Glomerular visceral epithelial cell (primary cell): ENCODE data around the gene TUBB3.
"Not testable (repeated sequence)": the region's sequence is repeated elsewhere in the genome, so short reads cannot be mapped to it uniquely, and the experiment has no call there.

Experiments
- DNase-seq: peaks from one replicate; pipeline ENCODE4 v3.0.0-alpha.2; 2016; ENCODE audit errors: extremely low spot score

The TUBB3 gene

DNA sequence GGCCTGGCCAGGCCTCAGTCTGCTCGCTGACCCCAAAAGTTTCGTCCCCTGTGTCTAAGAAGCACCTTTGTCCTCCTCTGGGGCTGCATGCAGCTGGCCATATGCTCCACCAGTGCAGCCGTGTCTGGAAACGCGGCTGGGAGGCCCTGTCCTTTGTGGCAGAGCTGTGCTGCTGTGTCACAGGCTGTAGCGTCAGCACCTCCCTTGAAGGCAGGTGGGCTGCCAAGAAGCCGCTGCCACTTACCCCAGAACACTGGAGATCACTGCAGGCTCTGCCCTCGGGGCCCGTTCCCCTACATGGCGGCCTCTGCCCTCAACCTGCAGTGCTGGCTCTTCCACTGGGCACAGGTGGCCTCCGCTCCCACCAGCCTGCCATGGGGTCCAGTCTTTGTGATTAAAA is 20.2 kb upstream of the TUBB3 start:
- no peak for DNase-seq

DNA sequence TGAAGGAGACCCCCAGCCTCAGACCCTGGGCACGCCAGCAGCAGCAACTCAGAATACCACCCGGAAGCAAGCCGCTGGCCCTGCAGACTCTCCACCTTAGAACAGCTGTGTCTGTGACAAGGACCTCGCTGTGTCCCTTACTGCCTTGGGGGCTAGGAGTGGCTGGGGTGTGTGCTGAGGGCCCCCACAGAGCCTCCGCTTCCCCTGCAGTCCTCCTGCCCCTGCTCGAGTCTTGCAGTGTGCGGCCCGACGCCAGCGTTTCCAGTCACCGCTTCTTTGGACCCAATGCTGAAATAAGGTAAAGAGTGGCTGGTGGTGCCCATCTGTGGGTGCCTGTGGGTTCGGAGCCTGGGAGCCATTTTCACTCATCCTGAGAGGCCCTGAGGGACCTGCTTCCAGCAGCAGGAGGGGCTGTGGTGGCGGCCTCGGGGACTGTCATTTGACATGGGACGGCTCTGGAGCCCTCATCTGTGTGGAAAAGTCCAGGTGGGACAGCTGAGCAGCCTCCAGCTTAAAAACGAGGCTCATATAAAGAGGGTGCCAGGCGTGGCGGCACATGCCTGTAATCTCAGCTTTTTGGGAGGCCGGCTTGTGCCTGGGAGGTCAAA is 19.1 kb upstream of the TUBB3 start:
- DNase-seq, result no peak

DNA sequence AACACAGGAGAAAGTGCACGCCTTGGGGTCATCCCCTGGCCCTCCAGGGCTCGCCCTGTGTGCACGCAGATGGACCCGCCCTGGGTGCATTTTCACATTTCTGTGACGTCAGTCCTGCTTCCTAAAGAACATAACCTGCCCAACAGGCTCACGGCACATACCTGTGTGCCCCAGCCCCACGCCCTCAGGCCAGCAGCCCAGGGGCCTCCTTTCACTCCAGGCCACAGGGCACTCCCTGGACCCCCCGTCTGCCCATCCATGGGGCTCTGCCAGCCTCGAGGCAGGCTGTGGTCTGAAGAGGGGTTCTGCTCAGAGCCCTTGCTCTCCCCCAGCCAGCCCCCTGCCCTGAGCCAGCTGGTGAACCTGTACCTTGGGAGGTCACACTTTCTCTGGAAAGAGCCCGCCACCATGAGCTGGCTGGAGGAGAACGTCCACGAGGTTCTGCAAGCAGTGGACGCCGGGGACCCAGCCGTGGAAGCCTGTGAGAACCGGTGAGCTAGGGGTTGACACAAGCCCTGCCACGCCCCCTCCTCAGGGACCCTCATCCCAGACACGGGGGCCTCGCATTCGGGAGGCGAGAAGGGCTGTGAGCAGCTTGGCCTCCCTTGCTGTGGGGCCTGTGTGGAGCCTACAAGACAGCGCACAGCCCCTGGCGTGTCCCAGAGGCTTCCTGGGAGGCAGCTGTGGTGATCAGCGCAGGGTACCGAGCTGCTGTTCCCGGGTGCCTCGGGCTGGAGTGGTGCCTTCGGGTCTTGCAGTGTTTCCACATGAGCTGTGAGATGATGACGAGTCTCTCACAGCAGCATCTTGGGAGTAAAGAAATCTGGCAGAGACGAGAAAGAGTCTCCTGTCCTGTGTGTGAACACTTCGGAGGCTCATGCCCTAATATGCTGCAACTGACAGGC is 18.3 kb upstream of the TUBB3 start:
- no peak for DNase-seq

DNA sequence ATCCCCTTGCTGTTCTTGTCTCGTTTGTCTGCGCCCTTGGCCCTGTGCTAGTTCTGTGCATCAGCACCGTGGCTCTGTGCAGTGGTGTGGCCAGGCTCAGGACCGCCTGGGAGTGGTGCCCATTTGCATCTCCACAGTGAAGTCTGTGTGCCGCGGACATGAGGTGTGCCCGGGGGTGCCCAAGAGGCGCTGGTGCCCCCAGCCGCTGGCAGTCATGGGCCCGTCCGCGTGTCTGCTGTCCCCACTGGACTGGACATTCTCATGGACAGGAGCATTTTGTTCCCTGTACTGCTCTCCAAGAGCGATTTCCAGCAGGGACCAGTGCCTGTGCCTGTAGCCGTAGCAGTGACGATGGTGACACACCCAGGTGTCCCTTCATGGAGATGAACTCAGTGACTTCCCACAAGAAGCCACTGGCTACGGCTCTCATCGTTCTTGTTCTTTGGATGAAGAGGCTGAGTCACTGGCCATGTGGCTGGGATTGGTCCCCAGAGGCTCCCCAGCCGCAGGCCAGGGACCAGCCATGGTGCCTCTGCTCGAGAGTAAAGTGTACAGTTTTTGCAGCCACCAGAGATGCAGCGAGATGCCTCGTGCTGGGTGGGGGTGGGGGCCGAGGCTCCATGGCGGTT is 17.5 kb upstream of the TUBB3 start:
- DNase-seq, result no peak

DNA sequence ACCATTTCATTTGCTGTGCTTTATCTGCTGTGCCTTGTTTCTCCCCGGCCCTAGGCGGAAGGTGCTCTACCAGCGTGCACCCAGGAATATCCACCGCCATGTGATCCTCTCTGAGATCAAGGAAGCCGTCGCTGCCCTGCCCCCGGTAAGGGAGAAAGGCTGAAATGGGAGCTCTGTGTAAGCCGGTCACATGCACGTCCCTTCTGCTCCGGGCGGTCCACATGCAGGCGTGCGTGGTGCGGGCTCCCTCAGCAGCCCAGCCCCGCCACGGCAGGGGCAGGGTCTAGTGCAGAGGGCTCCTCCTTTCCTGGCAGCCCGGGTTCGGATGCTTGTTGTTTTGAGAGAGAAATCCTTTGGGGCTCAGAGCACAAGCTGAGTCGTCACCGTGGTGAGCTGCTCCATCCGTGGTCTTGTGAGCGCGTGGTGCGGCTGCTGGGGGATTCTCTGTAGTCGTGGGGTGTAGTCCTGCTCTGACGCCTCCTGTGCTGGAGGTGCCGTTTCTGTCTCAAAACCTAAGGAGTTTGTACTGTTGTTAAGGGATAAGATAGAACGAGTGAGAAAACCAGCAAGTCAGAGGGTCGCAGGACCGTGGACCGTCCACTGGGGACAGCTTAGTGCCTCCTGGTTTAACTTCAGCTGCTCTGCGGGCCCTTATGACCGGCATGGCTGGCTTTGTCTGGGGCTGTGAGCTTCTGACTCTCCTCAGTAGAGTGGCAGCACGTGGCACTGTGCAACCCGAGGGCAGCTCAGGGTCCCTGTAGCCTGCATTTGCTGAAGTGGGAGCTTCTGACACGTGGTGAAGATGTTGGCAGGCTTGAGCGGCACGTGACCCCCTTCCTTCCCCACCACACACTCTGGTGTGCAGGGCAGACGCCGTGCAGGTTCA is 16.8 kb upstream of the TUBB3 start:
- DNase-seq, result no peak

DNA sequence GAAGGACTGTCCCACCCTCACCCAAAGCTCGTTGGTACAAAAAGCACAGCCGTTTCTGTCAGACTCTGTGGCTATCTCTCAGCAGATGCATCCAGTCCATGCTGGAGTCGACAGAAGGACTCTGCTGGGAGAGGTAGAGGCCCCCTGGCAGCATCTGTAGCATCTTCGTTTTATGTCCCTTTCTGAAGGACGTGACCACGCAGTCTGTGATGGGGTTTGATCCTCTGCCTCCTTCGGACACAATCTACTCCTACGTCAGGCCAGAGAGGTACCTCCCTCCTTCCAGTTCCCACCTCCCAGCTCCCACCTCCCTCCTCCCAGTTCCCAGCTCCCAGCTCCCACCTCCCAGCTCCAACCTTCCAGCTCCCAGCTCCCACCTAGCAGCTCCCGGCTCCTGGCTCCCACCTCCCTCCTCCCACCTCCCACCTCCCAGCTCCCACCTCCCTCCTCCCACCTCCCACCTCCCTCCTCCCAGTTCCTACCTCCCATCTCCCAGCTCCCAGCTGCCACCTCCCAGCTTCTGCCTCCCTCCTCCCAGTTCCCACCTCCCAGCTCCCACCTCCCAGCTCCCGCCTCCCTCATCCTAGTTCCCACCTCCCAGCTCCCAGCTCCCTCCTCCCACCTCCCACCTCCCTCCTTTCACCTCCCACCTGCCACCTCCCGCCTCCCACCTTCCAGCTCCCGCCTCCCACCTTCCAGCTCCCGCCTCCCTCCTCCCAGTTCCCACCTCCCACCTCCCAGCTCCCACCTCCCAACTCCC is 15.9 kb upstream of the TUBB3 start:
- DNase-seq, result no peak

DNA sequence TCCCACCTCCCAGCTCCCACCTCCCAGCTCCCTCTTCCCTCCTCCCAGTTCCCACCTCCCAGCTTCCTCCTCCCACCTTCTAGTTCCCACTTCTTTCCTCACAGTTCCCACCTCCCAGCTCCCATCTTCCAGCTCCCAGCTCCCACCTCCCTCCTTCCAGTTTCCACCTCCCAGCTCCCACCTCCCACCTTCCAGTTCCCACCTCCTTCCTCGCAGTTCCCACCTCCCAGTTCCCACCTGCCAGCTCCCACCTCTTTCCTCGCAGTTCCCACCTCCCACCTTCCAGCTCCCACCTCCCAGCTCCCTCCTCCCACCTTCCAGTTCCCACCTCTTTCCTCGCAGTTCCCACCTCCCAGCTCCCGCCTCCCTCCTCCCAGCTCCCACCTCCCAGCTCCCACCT is 14.9 kb upstream of the TUBB3 start:
- DNase-seq, result no peak

DNA sequence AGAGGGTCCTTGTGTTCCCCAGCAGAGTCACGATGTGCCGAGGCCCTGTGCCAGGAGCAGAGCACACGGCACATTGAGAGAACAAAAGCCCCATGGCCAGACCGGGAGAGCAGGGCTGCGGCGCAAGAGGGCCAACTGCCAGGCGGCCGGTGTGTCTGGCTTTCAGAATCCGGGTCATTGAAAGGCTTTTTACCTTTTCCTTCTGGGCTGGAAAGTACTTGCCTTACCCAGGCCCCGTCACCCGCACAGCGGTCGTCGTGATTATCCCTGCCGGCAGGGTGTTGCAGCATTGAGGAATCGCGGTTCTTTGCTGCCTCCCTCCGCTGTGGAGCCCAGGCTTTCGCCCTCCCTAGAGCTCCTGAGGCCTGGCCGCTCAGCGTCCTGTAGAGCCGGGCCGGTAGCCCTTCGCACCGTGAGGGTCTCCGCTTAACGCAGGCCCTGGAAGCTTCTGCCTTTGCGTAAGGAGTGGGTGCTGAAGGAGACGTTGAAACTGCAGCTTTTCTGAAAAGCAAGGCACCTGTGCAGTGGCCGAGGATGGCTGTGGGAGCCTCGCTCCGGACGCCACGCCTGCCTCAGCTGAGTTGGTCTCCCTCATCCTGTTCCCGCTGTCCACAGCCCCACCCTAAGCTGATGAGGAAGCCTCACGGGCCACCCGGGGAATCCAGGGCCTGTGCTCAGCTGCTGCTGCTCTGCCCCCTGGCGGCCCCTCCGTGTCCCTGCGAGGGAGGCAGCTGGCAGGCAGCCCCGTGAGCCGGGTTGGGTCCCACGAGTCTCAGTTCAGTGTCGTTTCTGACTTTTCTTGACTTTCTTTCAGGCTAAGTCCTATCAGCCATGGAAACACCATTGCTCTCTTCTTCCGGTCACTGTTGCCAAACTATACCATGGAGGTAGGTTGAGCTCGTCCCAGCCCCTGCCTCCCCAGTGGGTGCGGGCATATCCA is 13.1 kb upstream of the TUBB3 start:
- peak; percentile 57 for DNase-seq

DNA sequence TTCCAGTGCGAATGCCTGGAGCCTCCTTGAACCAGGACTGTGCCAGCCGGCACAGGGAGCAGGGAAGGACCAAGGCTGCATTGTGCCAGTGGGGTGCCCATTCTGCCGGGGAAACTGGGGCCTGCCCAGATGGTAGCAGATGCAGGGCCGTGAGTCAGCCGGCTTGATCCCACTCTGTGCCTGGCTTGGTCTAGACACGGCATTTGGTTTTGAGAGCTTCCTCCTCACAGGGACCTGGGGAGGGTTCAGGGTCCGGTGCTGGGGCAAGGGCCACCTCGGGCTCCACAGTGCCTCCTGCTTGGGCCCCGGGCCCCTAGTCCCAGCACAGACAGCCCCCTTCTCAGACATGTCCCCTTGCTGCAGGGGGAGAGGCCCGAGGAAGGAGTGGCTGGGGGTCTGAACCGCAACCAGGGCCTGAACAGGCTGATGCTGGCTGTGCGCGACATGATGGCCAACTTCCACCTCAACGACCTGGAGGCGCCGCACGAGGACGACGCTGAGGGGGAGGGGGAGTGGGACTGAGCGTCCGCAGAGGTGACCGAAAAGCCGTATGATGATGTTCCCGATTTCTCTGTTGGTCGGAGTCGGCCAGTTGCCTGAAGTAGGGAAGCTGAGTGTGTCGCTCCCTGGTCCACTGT is 12.3 kb upstream of the TUBB3 start:
- no peak for DNase-seq

DNA sequence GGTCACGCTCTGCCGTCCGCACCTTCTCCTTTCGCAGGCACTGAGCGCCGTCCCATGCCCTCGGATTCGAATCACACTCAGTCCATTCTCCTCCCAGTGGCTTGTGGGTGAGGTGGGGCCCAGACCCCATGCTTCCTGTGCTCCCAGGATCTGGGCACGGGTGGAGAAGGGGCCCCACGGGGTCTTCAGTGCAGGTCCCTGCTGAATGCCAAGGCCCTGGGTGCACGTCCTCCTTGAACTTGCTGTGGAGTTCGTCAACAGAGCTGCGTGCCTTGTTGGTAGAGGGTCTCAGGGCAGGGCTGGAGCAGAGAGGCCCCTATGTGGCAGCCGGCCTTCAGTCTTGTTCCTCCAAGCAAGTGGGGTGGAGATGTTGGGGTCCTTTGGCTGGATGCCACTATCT is 11.8 kb upstream of the TUBB3 start:
- DNase-seq, result no peak

DNA sequence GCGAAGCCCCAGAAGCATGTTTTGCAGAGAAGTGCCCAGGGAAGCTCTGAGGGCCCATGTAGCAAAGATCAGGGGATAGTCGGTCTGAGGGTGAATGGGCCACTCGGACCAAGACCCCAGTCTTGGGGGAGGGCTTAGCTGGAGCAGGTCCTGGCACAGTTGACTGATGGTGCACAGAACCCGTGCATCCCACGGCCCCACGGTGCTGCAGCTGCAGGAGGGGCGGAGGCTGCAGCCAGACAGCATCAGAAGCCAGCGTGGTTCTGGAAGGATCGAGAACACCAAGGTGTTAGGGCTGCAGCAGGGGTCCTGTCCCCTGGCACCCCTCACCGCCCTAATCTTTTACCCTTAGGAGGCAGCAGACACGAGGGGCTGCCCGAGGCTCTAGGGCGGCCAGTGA is 11.0 kb upstream of the TUBB3 start:
- no peak for DNase-seq

DNA sequence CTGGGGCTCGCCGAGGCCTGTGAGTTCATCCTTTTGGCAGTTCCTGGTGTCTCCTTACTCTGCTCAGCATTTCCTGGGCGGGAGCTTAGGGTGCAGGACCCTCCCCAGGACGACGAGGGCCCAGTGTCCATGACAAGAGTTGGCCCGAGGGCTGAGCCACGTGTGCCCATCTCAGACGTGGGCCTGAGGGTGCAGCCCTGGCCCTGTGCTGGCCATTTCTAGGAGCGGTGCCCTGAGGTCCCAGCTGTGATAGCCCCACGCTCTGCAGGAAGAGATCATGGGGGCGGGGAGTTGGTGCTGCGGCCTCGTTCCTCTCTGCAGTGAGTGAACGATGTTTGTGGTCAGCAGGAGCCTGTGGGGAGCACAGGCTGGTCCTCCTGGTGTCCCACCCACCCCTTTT is 10.5 kb upstream of the TUBB3 start:
- DNase-seq, result no peak

DNA sequence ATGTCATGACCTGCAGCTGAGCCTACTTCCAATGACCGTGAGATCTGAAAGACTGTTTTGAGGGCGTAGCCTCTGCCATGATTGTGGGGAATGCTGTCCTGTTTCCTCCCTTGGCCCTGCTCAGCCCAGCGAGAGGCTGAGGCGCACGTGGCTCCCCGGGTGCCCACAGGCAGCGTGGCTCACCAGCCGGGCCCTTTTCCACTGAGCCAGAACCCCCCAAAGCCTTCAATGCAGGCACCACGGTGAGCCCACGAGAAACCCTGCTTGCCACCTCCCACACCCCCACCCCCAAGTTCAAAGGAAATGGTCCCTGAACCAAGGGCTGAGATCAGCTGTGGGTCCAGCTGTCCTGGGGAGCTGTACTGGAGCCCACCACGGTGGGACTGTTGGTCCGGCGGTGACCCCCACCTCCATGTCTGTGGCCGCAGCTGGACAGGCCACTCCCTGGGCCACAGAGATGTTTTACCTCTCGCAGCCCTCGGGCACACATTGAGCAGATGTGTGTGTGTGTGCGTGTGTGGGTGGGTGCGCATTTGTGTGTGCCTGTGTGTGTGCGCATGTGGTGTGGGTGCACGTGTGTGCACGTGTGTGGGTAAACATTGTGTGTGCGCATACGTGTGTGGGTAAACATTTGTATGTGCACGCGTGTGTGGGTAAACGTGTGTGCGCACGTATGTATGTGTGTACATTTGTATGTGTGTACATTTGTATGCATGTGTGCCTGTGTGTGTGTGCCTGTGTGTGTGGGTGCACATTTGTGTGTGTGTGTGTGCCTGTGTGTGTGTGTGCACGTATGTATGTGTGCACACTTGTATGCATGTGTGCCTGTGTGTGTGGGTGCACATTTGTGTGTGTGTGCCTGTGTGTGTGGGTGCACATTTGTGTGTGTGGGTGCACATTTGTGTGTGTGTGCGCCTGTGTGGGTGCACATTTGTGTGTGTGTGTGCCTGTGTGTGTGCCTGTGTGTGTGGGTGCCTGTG is 9.4 kb upstream of the TUBB3 start:
- no peak for DNase-seq

DNA sequence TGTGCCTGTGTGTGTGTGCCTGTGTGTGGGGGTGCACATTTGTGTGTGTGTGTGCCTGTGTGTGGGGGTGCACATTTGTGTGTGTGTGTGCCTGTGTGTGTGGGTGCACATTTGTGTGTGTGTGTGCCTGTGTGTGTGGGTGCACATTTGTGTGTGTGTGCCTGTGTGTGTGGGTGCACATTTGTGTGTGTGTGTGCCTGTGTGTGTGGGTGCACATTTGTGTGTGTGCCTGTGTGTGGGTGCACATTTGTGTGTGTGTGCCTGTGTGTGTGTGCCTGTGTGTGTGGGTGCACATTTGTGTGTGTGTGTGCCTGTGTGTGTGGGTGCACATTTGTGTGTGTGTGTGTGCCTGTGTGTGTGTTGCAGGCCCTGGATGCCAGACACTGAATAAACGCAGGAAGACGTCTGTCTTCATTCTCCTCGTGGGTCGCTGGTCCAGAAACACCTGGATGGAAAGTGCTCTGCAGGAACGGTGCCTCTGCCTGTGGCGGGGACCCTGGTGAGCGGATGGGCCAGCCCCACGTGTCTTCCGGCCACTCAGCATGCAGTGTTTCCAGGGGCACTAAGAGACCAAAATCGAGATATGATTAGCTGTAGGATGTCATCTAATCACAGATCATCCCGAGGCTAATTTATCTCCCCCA is 8.4 kb upstream of the TUBB3 start:
- not testable (repeated sequence) for DNase-seq

DNA sequence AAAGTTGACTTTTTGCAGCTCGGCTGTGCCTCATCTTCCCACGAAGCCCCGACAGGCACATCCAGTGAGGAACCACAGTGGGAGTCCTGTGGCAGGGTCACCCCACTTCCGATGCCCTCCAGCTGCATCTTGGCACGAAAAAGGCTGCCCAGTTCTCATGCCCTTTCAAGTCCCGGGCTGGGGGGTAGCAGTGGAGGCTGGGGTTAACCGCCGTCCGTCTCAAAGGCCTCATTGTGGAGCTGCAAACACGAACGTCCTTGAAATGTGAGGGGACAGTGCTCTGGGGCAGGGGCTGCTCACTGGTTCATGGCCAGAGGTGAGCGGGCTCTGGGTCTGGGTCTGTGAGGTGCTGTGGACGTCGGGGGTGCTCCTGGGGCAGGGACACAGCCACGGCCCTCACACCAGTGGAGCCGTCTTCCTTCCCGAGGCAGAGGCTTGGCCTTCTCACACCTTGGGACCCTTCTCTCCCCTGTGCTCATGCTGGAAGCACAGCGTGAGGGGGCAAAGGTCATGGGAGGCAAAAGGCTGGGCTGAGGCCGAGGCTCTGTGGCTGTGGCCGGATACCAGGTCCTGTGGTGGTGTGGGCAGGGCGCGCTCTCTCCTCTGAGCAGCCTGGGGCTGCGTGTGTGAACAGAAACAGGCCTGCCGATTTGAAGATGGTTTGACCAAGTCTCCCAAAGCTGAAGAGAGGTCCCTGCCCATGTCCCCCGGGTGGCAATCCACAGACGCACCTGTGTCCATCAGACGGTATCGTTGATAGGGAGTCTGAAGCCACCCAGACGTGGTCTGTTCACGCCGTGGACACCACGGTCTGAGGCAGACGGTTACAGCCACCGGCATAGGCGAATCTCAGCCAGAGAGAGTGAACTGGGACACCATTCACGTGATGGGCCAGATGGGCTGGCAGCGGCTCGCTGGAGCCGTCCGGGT is 7.6 kb upstream of the TUBB3 start:
- DNase-seq, result no peak

DNA sequence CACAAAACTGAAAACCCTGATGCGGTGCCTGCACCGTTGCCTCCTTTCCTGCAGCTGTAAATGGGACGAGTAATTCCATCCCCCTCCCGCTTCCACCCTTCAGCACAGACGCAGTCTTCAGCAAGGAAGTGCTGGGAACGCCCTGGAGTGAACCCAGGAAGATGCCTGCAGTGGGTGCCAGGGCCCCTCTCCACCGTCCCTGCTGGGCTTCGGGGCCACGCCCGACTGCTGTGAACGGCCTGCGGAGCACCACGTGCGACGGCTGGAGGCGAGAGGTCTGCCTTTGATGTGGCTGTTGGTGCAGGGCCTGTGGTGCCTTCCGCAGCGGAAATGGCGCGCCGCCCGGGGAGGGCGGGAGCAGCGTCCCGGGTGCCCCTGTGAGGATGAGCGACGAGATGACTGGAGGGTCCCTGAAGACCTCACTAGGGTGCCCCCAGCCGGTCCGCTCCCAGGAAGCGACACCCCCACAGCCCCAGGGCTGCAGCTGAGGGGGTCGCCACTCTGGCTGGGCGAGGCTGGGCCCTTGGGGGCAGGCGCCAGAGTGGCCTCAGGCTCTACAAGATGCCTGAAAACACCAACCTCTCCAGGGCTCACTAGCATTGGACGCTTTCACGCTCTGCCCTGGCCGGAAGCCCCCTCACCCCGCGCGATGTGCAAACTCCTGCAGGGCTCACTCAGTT is 5.2 kb upstream of the TUBB3 start:
- DNase-seq, result peak; percentile 87
